Measurements from ENCODE around the gene ATP6V0A1.

Gene ATP6V0A1

DNA sequence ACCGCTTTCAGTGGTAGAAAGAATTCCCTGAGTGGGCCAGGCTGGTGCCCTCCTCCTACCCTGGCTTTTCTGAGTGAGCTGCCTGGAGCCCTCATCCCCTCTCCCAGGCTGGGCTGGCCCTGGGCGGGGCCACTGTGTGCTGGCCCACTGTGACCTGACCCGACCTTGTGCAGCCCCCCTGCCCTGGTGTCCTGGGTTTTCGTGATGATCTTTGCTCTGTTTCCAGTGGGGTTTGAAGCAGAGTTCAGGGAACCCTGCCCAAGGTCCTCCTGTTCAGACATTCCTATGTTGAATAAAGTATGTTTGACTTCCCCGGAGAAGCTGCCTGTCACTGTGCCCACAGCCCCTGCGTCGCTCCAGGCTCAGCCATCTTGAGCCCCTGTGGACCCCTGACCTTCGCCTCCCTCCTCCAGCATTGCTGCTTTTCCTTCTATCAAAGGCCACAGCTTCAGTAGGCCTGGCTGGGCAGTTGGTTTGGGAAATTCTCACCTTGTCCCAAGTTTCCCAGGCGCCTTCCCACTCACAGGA is 63.6 kb downstream of the ATP6V0A1 start:
- TF ChIP-seq, protein P1, sequence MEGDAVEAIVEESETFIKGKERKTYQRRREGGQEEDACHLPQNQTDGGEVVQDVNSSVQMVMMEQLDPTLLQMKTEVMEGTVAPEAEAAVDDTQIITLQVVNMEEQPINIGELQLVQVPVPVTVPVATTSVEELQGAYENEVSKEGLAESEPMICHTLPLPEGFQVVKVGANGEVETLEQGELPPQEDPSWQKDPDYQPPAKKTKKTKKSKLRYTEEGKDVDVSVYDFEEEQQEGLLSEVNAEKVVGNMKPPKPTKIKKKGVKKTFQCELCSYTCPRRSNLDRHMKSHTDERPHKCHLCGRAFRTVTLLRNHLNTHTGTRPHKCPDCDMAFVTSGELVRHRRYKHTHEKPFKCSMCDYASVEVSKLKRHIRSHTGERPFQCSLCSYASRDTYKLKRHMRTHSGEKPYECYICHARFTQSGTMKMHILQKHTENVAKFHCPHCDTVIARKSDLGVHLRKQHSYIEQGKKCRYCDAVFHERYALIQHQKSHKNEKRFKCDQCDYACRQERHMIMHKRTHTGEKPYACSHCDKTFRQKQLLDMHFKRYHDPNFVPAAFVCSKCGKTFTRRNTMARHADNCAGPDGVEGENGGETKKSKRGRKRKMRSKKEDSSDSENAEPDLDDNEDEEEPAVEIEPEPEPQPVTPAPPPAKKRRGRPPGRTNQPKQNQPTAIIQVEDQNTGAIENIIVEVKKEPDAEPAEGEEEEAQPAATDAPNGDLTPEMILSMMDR (IDR thresholded peaks at IDR 0.05) = no peak
- Histone ChIP-seq H3K36me3 (peaks cover 0 to 9% (median 0%) of the 10 kb centered on the region in 3 donors), H3K27ac (peak overlapping the region; percentile 92), H3K4me3 (no peak overlapping the region), H3K4me1 (peaks cover 18 to 99% (median 84%) of the 10 kb centered on the region in 4 donors), H3K27me3 (no peaks in the 10 kb centered on the region), H3K9me3 (no peaks in the 10 kb centered on the region)
- intact Hi-C loops (cut with DNase I; ENCODE audit: low total_unique reads) = loop anchor here (5.0 kb wide), 1 partner anchor 100 kb away; the partner anchor contains the start of gene CAVIN1
- no peak for DNase-seq

DNA sequence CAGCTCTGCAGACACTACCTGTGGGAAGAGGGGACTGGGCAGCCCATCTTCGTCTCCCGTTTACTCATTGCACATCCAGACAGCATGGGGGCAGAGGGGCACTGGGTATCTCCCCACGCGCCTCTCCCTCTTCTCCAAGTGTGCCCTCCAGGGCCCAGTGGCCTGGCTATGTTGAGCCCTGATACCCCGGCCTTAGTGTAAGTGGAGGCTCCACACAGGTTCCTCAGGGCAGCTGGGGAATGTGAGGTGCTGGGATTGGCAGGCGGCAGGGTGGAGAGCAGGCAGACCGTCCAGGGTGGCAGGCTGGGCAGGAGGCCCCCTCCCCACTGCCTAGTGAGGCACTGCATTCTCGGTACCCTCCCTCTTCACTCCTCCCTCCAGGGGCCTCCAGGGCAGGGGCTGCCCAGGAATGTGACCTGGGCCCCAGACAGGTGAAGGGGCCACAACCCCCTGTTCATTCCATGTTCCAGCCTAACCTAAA is 64.2 kb downstream of the ATP6V0A1 start:
- H3K27ac ChIP-seq = peak overlapping the region; percentile 92
- H3K36me3 ChIP-seq = peaks cover 0 to 9% (median 0%) of the 10 kb centered on the region in 3 donors
- TF ChIP-seq, protein P1 (IDR thresholded peaks at IDR 0.05) = no peak
- no peaks in the 10 kb centered on the region for H3K9me3 ChIP-seq
- intact Hi-C loops (cut with DNase I; ENCODE audit: low total_unique reads) = loop anchor here (5.0 kb wide), 1 partner anchor 101 kb away; the partner anchor contains the start of gene CAVIN1
- H3K4me3 ChIP-seq = no peak overlapping the region
- peaks cover 18 to 96% (median 80%) of the 10 kb centered on the region in 4 donors for H3K4me1 ChIP-seq
- no peaks in the 10 kb centered on the region for H3K27me3 ChIP-seq
- DNase-seq = no peak

- TF ChIP-seq, protein P1 (IDR thresholded peaks at IDR 0.05) = no peak
- Histone ChIP-seq H3K4me1 (peaks cover 9 to 74% (median 57%) of the 10 kb centered on the region in 4 donors), H3K4me3 (no peak overlapping the region), H3K36me3 (peaks cover 0 to 9% (median 0%) of the 10 kb centered on the region in 3 donors), H3K27me3 (no peaks in the 10 kb centered on the region), H3K27ac (peak overlapping the region; percentile 92), H3K9me3 (no peaks in the 10 kb centered on the region)
- intact Hi-C loops (cut with DNase I; ENCODE audit: low total_unique reads) = no loop called here
- DNase-seq = no peak
These were observed 66.5 kb downstream of the ATP6V0A1 start for GRCh38 chr17:42525221-42525620.

DNA sequence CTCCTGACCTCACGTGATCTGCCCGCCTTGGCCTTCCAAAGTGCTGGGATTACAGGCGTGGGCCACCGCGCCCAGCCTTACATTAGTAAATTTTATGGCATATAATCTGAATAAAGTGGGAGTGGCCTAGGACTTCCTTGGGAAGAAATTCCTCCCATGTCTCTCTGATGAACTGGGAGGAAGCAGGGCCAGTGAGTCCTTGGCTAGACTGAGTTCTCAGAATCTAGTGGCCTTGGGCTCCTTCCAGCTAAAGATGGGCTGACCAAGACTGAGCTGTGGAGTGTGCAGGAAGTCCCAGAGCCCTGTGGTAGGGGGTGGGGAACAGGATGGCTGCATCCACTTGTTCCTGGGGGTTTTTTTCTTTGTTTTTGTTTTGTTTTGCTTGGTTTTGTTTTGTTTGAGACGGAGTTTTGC is 67.4 kb downstream of the ATP6V0A1 start:
- peaks cover 0 to 9% (median 0%) of the 10 kb centered on the region in 3 donors for H3K36me3 ChIP-seq
- H3K27me3 ChIP-seq = no peaks in the 10 kb centered on the region
- DNase-seq = peak in 1 of 2 donors; percentile 84
- H3K4me3 ChIP-seq = no peak overlapping the region
- no peaks in the 10 kb centered on the region for H3K9me3 ChIP-seq
- intact Hi-C loops (cut with DNase I; ENCODE audit: low total_unique reads) = no loop called here
- TF ChIP-seq, protein P1 (IDR thresholded peaks at IDR 0.05) = no peak
- H3K27ac ChIP-seq = peak overlapping the region; percentile 92
- H3K4me1 ChIP-seq = peaks cover 9 to 69% (median 50%) of the 10 kb centered on the region in 4 donors

DNA sequence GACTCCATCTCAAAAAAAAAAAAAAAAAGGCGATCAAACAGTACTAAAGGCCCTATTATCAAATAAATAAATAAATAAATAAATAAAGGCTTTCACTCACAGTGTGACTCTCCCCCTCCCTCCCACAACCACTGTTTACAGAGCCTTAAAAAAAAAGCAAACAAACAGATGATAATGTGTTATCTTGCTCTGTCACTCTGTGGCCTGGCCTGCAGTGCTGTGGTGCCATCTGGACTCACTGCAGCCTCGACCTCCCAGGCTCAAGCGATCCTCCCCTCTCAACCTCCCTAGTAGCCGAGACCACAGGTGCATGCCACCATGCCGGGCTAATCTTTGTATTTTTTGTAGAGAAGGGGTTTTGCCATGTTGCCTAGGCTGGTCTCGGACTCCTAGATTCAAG is 69.3 kb downstream of the ATP6V0A1 start:
- Histone ChIP-seq H3K4me1 (peaks cover 3 to 63% (median 39%) of the 10 kb centered on the region in 4 donors), H3K9me3 (no peaks in the 10 kb centered on the region), H3K27ac (no peak overlapping the region), H3K36me3 (no peaks in the 10 kb centered on the region), H3K27me3 (no peaks in the 10 kb centered on the region), H3K4me3 (no peak overlapping the region)
- TF ChIP-seq, protein P1 (IDR thresholded peaks at IDR 0.05) = no peak
- intact Hi-C loops (cut with DNase I; ENCODE audit: low total_unique reads) = no loop called here
- no peak for DNase-seq

Data from tibial artery (tissue), 4 donors.